SK-MEL-5 (cell line): ENCODE measurements around the gene SCN5A. TPM values are rescaled to one million over a fixed set of nuclear protein-coding genes. Genes with fewer than 3 reads are reported as not detected.

Source experiments
- DNase-seq: peaks from one replicate; pipeline ENCODE4 v3.0.0-alpha.2; 2016; ENCODE audit warnings: low read depth, low spot score
- in situ Hi-C: cut with HindIII; loops from 2 replicates; pipeline ENCODE4 v1.10.0; 2016; ENCODE audit warnings: low sequenced_read_pairs, high pct_unique_total_duplicates, low pct_unique_long_range_greater_than_20kb
- total RNA-seq: library from RNA; depleted of rRNA; stranded (reverse); fragments of >200 nt; shearing (Covaris generic); gene quantifications from 2 replicates; pipeline ENCODE4 v1.2.3, GENCODE V29; 2014

The SCN5A gene
- total RNA-seq, 1 experiment from 2014 or later = 1.0 TPM

DNA sequence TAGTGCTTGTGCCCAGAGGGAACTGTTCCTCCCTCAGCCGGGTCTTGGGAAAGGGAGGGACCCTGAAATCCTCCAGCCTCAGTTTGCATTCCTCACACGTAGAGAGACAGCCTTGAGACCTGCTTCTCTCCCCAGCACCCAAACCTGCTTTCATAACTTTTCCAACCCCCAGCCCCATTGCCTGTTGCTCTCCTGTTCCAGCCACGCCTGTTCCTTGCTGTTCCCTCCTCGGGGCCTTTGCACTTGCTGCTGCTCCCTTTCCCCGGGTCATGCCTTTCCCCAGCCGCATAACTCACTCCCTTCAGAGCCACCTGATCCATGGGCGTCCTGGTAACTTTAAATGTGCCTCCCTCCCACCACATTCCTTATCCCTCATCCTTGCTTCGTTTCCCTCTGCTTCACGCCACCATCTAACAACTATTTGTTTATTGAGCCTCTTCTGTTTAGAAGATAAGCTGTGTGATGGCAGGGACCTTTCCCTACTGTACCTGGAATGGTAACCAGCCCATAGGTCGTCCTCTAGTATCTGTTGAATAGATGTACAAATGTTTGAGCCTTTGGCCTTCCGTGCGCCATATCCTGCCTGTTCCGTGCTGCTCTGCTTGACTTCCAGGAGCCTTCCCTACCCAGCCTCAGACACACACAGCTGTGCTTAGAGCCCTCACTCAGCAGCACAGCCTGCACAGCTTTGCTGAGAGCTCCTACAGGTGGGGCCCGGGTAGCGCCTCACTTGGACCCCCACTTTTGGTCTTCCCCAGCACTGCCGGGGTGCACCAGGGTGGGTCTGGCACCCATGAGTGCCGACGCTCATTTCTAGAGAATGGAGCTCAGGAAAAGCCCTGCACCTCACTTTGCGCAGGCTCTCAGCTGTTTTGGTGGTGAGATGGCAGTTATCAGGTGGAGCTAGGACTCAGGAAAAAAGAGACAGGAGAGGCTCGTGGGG lies 60.2 kb downstream of the SCN5A start:
- DNase-seq = no peak
- in situ Hi-C loops = no loop called here

DNA sequence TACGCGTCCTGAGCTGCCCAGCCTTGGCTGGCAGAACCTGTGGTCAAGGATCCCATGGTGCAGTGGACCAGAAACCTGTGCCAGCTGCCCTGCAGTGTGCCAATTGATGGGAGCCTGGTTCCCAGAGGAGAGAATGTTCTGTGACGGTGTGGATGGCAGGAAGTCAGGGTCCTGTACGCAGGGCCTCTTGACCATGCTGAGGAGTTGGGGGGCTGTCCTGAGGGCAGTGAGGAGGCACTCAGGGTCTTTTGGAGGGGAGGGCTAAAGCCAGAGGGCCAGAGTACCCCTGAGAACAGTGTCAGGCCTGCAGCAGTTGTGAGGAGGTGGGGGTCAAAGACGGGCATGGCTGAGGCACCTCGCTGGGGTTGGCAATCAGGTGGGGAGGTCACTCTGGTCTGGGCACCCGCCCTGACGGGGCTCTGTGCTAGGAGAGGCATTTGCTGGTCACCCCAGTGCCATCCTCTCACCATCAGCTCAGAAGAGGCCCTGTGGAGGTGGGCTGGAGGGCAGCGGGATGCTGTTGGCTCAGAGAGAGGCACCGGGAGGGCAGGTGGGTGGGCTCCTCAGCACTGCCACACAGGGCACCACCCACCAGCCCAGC lies 61.0 kb downstream of the SCN5A start:
- no peak for DNase-seq
- in situ Hi-C loops = no loop called here

- no peak for DNase-seq
Measured at GRCh38 chr3:38587548-38588131, 61.8 kb downstream of the SCN5A start.

DNA sequence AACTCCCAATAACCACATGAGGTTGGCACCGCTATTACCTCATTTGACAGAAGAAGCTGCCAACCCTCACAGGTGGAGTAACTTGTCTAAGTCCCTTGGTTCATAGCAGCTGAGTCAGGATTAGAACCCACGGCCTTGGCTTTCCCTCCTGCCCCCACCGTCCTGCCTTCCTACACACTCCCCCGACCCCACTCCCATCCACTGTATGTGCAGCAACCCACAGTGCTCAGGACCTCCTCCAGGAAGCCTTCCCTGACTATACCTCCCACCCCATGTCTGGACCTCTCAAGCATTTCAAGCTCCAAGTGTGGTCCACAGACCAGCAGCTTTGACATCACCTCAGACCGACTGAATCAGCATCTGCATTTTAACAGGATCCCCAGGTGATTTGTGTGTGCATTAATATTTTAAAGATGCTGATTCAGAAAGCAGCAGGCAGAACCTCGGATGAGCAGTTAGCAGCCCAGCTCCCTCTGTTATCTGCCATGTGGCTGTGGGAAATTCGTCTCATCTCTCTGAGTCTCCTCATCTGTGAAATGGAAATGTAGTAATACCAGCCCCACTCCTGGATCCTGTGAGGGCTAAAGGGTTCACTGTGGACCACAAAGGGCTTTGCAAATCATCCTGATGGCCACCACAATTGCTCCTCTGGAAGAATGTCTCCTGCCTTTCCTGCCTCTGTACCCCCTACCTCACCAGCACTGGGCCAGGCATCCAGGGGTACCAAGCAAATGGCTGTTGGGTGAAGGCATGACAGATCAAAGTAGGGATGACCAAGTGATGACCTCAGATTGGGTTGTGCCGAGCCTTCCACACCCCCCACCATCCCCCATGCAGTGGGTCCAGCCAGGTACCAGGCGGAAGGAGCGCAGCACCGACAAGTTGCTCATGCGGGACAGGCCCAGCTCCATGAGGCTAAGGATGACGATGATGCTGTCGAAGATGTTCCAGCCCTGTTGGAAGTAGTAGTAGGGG lies 62.7 kb downstream of the SCN5A start:
- in situ Hi-C loops = no loop called here

More at GRCh38 chr3:38587548-38588131, 61.8 kb downstream of the SCN5A start:
- in situ Hi-C loops = no loop called here

GRCh38 chr3:38585791-38586420 lies 63.6 kb downstream of the SCN5A start:
- in situ Hi-C loops = no loop called here
- DNase-seq = no peak

More for the DNA sequence above, 62.7 kb downstream of the SCN5A start:
- no peak for DNase-seq

DNA sequence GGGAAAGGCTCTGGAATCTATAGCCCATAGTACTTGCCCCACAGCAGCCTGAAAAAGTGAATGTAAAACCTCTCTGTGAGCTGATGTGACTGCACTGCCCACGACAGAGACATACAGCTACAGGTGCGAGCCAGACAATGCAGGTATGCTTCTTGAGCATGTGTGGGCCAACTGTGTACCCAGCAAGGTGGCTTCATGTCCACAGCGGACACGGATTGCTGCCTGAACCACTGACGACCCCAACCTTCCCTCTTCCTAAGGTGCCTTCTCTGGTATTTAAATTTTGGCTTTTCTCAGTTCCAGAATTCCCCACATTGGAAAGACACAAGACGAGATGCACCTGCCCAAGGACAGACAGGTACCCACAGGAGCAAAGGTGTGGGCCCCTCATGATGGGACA lies 65.8 kb downstream of the SCN5A start:
- in situ Hi-C loops = no loop called here
- no peak for DNase-seq

GRCh38 chr3:38582941-38583645 lies 66.4 kb downstream of the SCN5A start:
- in situ Hi-C loops = no loop called here
- no peak for DNase-seq

- no peak for DNase-seq
- in situ Hi-C loops = no loop called here
Measured at GRCh38 chr3:38582316-38582715, 67.2 kb downstream of the SCN5A start.

GRCh38 chr3:38581774-38582173 lies 67.7 kb downstream of the SCN5A start:
- no peak for DNase-seq
- in situ Hi-C loops = no loop called here

GRCh38 chr3:38580450-38581382 lies 68.8 kb downstream of the SCN5A start:
- no peak for DNase-seq
- in situ Hi-C loops = no loop called here

DNA sequence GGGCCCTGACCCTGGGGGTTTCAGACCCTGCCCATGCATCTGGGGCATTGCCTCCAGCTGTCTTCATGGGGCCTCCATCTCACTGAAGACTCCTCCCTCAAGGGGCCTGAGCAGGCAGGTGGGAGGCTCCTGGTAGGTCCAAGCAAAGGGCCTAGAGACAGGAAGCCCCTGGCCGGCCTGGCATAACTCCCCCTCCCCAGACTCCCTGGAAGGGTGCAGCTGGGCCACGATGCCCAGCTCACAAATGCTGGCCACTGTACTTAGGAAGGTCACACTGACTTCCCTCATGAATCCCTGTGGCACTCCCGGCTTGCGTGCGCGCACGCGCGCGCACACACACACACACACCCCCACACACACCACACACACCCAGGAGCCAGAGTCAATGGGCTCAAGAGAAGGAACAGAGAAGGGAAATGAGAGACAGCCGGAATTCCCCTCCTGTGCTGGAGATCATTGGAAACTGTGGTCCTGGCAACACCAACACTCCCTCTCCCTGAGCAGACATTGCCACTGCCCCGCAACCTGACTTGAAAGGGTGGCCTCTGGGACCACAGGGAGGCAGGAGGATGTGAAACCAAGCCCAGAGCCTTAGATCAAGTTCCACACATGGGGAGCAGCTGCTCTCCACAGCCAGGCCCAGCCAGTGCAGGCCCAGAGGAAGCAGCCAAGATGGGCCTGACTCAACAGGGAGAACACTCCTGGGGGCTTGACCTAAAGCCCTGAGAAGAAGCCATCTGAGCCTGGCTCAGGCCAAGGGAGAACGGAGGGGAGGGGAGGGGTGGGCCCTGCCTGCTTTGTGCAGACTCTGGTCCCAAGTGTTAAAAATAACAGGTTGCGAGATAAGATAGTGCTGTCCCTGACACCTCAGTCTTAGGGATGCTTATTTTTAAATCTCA lies 69.7 kb downstream of the SCN5A start:
- in situ Hi-C loops = no loop called here

GRCh38 chr3:38579141-38579540 lies 70.3 kb downstream of the SCN5A start:
- DNase-seq = no peak
- in situ Hi-C loops = no loop called here

More for the DNA sequence above, 69.7 kb downstream of the SCN5A start:
- no peak for DNase-seq

DNA sequence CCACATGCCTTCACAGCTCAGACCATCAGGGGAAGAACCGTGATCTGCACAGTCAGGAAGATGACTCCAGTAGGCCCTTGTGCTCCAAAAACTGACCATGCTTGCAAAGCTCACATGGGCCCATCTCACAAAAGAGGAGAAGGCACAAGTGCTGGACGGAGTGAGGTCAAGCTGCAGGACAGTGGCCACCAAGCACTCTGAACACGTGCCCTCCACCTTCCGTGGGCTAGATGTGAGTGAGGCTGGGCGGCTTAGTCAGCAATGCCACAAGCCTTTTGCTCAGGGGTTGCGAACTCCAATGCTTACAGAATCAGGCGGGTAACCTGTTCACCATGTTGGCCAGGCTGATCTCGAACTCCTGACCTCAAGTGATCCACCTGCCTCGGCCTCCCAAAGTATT lies 70.9 kb downstream of the SCN5A start:
- no peak for DNase-seq

GRCh38 chr3:38578081-38578475 lies 71.4 kb downstream of the SCN5A start:
- in situ Hi-C loops = no loop called here
- DNase-seq = no peak

More for the DNA sequence above, 70.9 kb downstream of the SCN5A start:
- in situ Hi-C loops = no loop called here
